HEK293T (cell line): Measurements from ENCODE around the gene DGKD.

Experiments used
- CTCF ChIA-PET: fragments of 350-600 bp; formaldehyde crosslinking; extraction: SDS; loops from one replicate; lab custom pipeline; 2021; ENCODE audit warnings: antibody characterized with exemption, inconsistent platforms; lab: Yijun Ruan, JAX
- POLR2A ChIA-PET: fragments of 350-600 bp; formaldehyde crosslinking; extraction: SDS; loops from one replicate; lab custom pipeline; 2020; ENCODE audit warnings: antibody characterized with exemption, inconsistent platforms; lab: Yijun Ruan, JAX
- DNase-seq: peaks from one replicate; pipeline ENCODE4 v3.0.0; 2012; ENCODE audit warnings: mixed read lengths; ENCODE audit errors: extremely low spot score
- ARNT ChIP-seq: fragments of 450-650 bp; IDR thresholded peaks from 2 replicates; pipeline ENCODE4 v1.6.1; 2017; ENCODE audit warnings: mild to moderate bottlenecking
- BHLHE40 ChIP-seq: fragments of 450-650 bp; IDR thresholded peaks from 2 replicates; pipeline ENCODE4 v1.6.1; 2016; ENCODE audit warnings: mild to moderate bottlenecking, moderate library complexity, borderline replicate concordance
- CTBP1 ChIP-seq: fragments of 450-650 bp; IDR thresholded peaks from 2 replicates; pipeline ENCODE4 v1.6.1; 2016; ENCODE audit warnings: borderline replicate concordance
- ELF4 ChIP-seq: fragments of 450-650 bp; IDR thresholded peaks from 2 replicates; pipeline ENCODE4 v1.6.1; 2017; ENCODE audit warnings: antibody characterized with exemption
- FOXA1 ChIP-seq: fragments of 450-650 bp; IDR thresholded peaks from 2 replicates; pipeline ENCODE4 v1.6.1; 2016; ENCODE audit warnings: mild to moderate bottlenecking
- FOXK2 ChIP-seq: fragments of 450-650 bp; IDR thresholded peaks from 2 replicates; pipeline ENCODE4 v1.6.1; 2016; ENCODE audit warnings: mild to moderate bottlenecking
- FOXM1 ChIP-seq: fragments of 450-650 bp; IDR thresholded peaks from 2 replicates; pipeline ENCODE4 v1.6.1; 2017; ENCODE audit warnings: mild to moderate bottlenecking, borderline replicate concordance
- HDGF ChIP-seq: fragments of 450-650 bp; IDR thresholded peaks from 2 replicates; pipeline ENCODE4 v1.6.1; 2017; ENCODE audit warnings: antibody characterized with exemption, borderline replicate concordance
- L3MBTL2 ChIP-seq: fragments of 450-650 bp; conservative IDR thresholded peaks from 2 replicates; pipeline ENCODE4 v1.6.1; 2016; ENCODE audit warnings: mild to moderate bottlenecking
- LEF1 ChIP-seq: fragments of 450-650 bp; IDR thresholded peaks from 2 replicates; pipeline ENCODE4 v1.6.1; 2017; ENCODE audit warnings: mild to moderate bottlenecking, borderline replicate concordance
- NFRKB ChIP-seq: fragments of 450-650 bp; IDR thresholded peaks from 2 replicates; pipeline ENCODE4 v1.6.1; 2016; ENCODE audit warnings: mild to moderate bottlenecking, moderate library complexity
- PKNOX1 ChIP-seq: fragments of 450-650 bp; IDR thresholded peaks from 2 replicates; pipeline ENCODE4 v1.6.1; 2016
- SP1 ChIP-seq: fragments of 450-650 bp; IDR thresholded peaks from 2 replicates; pipeline ENCODE4 v1.6.1; 2017
- SUZ12 ChIP-seq: fragments of 450-650 bp; IDR thresholded peaks from 2 replicates; pipeline ENCODE4 v1.6.1; 2016; ENCODE audit warnings: mild to moderate bottlenecking
- TARDBP ChIP-seq: fragments of 450-650 bp; IDR thresholded peaks from 2 replicates; pipeline ENCODE4 v1.6.1; 2016
- ZNF384 ChIP-seq: fragments of 450-650 bp; IDR thresholded peaks from 2 replicates; pipeline ENCODE4 v1.6.1; 2016

Gene DGKD

GRCh38 chr2:233338812-233339368 lies 15.4 kb upstream of the DGKD start:
- CTCF ChIA-PET, result no interaction called here
- TF ChIP-seq ARNT (no peak), SUZ12 (no peak), HDGF (no peak), TARDBP (no peak), FOXM1 (no peak), SP1 (no peak), L3MBTL2 (no peak), CTBP1 (no peak), ZNF384 (no peak)
- POLR2A ChIA-PET, result no interaction called here
- DNase-seq, result no peak

- TF ChIP-seq ELF4, result no peak
- TF ChIP-seq NFRKB, result no peak
- TF ChIP-seq ZNF384, result no peak
- no peak for TF ChIP-seq LEF1
- no peak for TF ChIP-seq FOXK2
- no peak for TF ChIP-seq BHLHE40
- TF ChIP-seq L3MBTL2, result no peak
- no peak for TF ChIP-seq FOXM1
- TF ChIP-seq FOXA1, result no peak
- TF ChIP-seq ARNT, result no peak
- no peak for TF ChIP-seq SUZ12
- no peak for TF ChIP-seq HDGF
- no peak for TF ChIP-seq CTBP1
- no peak for TF ChIP-seq PKNOX1
- no peak for TF ChIP-seq TARDBP
- TF ChIP-seq SP1, result no peak
- ChIA-PET CTCF (no interaction called here), POLR2A (no interaction called here)
- DNase-seq, result no peak
Measured at GRCh38 chr2:233339427-233339826, 14.9 kb upstream of the DGKD start.

GRCh38 chr2:233341296-233341695 lies 13.0 kb upstream of the DGKD start:
- ChIA-PET CTCF (no interaction called here), POLR2A (no interaction called here)
- TF ChIP-seq SUZ12, result no peak
- no peak for TF ChIP-seq TARDBP
- TF ChIP-seq ARNT, result no peak
- TF ChIP-seq FOXA1, result no peak
- no peak for TF ChIP-seq CTBP1
- TF ChIP-seq PKNOX1, result no peak
- TF ChIP-seq BHLHE40, result no peak
- no peak for TF ChIP-seq ZNF384
- TF ChIP-seq ELF4, result no peak
- TF ChIP-seq HDGF, result no peak
- TF ChIP-seq SP1, result no peak
- no peak for TF ChIP-seq L3MBTL2
- no peak for TF ChIP-seq LEF1
- no peak for TF ChIP-seq FOXM1
- TF ChIP-seq NFRKB, result no peak
- TF ChIP-seq FOXK2, result no peak
- DNase-seq, result no peak

GRCh38 chr2:233342301-233342700 lies 12.0 kb upstream of the DGKD start:
- CTCF ChIA-PET, result interaction anchor here (0.6 to 2.3 kb wide), 2 partner anchors 11 to 544 kb away, joined by 3 to 7 read pairs; partner anchors contain the start of gene DGKD
- DNase-seq, result no peak
- POLR2A ChIA-PET, result no interaction called here
- TF ChIP-seq SUZ12, result no peak
- no peak for TF ChIP-seq HDGF

GRCh38 chr2:233343171-233343705 lies 11.1 kb upstream of the DGKD start:
- no peak for DNase-seq
- TF ChIP-seq PKNOX1 (no peak), LEF1 (no peak), TARDBP (no peak)
- ChIA-PET CTCF (interaction anchor here (0.6 to 2.3 kb wide), 2 partner anchors 11 to 12 kb away, joined by 3 to 7 read pairs; partner anchors contain the start of gene DGKD), POLR2A (no interaction called here)

GRCh38 chr2:233346376-233346775 lies 7.9 kb upstream of the DGKD start:
- TF ChIP-seq PKNOX1, result no peak
- TF ChIP-seq ELF4, result no peak
- no peak for TF ChIP-seq CTBP1
- TF ChIP-seq LEF1, result no peak
- TF ChIP-seq NFRKB, result no peak
- TF ChIP-seq FOXM1, result no peak
- TF ChIP-seq TARDBP, result no peak
- no peak for TF ChIP-seq ARNT
- TF ChIP-seq SUZ12, result no peak
- no peak for TF ChIP-seq L3MBTL2
- TF ChIP-seq FOXA1, result no peak
- TF ChIP-seq BHLHE40, result no peak
- TF ChIP-seq HDGF, result no peak
- TF ChIP-seq SP1, result no peak
- no peak for TF ChIP-seq ZNF384
- no peak for TF ChIP-seq FOXK2
- ChIA-PET POLR2A (no interaction called here), CTCF (no interaction called here)
- DNase-seq, result no peak
